Measurements from ENCODE around the gene TST.
A peak's percentile ranks its signal among the peaks of the same experiment; 100 is the strongest.

The TST gene

GRCh38 chr22:36986242-36986821, 32.9 kb downstream of the TST start:
- H3K4me1 ChIP-seq (ENCODE audit: control insufficient read depth, low read depth, low read length): no peaks in the 10 kb centered on the region
- H3K27ac ChIP-seq (ENCODE audit: low read length): no peak overlapping the region
- peaks cover 5% of the 10 kb centered on the region for H3K9me3 ChIP-seq (ENCODE audit: control insufficient read depth, low read depth, low read length)
- no peaks in the 10 kb centered on the region for H3K36me3 ChIP-seq (ENCODE audit: control insufficient read depth, low read depth, low read length)
- no peak overlapping the region for H3K4me3 ChIP-seq (ENCODE audit: low read length)
- no peak overlapping the region for H3K9ac ChIP-seq (ENCODE audit: low read length)
- no peaks in the 10 kb centered on the region for H3K27me3 ChIP-seq (ENCODE audit: control insufficient read depth, insufficient read depth, low read length)

GRCh38 chr22:36985211-36985889, 33.9 kb downstream of the TST start:
- peaks cover 5% of the 10 kb centered on the region for H3K9me3 ChIP-seq (ENCODE audit: control insufficient read depth, low read depth, low read length)
- H3K27ac ChIP-seq (ENCODE audit: low read length): no peak overlapping the region
- no peaks in the 10 kb centered on the region for H3K27me3 ChIP-seq (ENCODE audit: control insufficient read depth, insufficient read depth, low read length)
- H3K9ac ChIP-seq (ENCODE audit: low read length): no peak overlapping the region
- H3K4me3 ChIP-seq (ENCODE audit: low read length): no peak overlapping the region
- no peaks in the 10 kb centered on the region for H3K4me1 ChIP-seq (ENCODE audit: control insufficient read depth, low read depth, low read length)
- H3K36me3 ChIP-seq (ENCODE audit: control insufficient read depth, low read depth, low read length): no peaks in the 10 kb centered on the region

GRCh38 chr22:36982136-36982535, 37.1 kb downstream of the TST start:
- Histone ChIP-seq H3K27me3 (ENCODE audit: control insufficient read depth, insufficient read depth, low read length) (no peaks in the 10 kb centered on the region), H3K4me1 (ENCODE audit: control insufficient read depth, low read depth, low read length) (peaks cover 4% of the 10 kb centered on the region), H3K4me3 (ENCODE audit: low read length) (no peak overlapping the region), H3K36me3 (ENCODE audit: control insufficient read depth, low read depth, low read length) (no peaks in the 10 kb centered on the region), H3K27ac (ENCODE audit: low read length) (no peak overlapping the region), H3K9ac (ENCODE audit: low read length) (no peak overlapping the region), H3K9me3 (ENCODE audit: control insufficient read depth, low read depth, low read length) (peaks cover 5% of the 10 kb centered on the region)

GRCh38 chr22:36981247-36981775, 37.9 kb downstream of the TST start:
- H3K4me3 ChIP-seq (ENCODE audit: low read length): no peak overlapping the region

GRCh38 chr22:36979016-36979910, 40.0 kb downstream of the TST start:
- Histone ChIP-seq H3K4me3 (ENCODE audit: low read length) (no peak overlapping the region), H3K4me1 (ENCODE audit: control insufficient read depth, low read depth, low read length) (peaks cover 4% of the 10 kb centered on the region), H3K27me3 (ENCODE audit: control insufficient read depth, insufficient read depth, low read length) (no peaks in the 10 kb centered on the region), H3K9me3 (ENCODE audit: control insufficient read depth, low read depth, low read length) (no peaks in the 10 kb centered on the region), H3K9ac (ENCODE audit: low read length) (no peak overlapping the region), H3K36me3 (ENCODE audit: control insufficient read depth, low read depth, low read length) (no peaks in the 10 kb centered on the region), H3K27ac (ENCODE audit: low read length) (no peak overlapping the region)

More at GRCh38 chr22:36981247-36981775, 37.9 kb downstream of the TST start:
- peaks cover 4% of the 10 kb centered on the region for H3K4me1 ChIP-seq (ENCODE audit: control insufficient read depth, low read depth, low read length)
- H3K27ac ChIP-seq (ENCODE audit: low read length): no peak overlapping the region
- H3K9ac ChIP-seq (ENCODE audit: low read length): no peak overlapping the region
- H3K9me3 ChIP-seq (ENCODE audit: control insufficient read depth, low read depth, low read length): peaks cover 5% of the 10 kb centered on the region
- H3K27me3 ChIP-seq (ENCODE audit: control insufficient read depth, insufficient read depth, low read length): no peaks in the 10 kb centered on the region
- no peaks in the 10 kb centered on the region for H3K36me3 ChIP-seq (ENCODE audit: control insufficient read depth, low read depth, low read length)

GRCh38 chr22:36977947-36978660, 41.1 kb downstream of the TST start:
- peak overlapping the region; percentile 25 for H3K9ac ChIP-seq (ENCODE audit: low read length)
- peaks cover 4% of the 10 kb centered on the region for H3K4me1 ChIP-seq (ENCODE audit: control insufficient read depth, low read depth, low read length)
- H3K9me3 ChIP-seq (ENCODE audit: control insufficient read depth, low read depth, low read length): no peaks in the 10 kb centered on the region
- H3K4me3 ChIP-seq (ENCODE audit: low read length): peak overlapping the region; percentile 61
- no peak overlapping the region for H3K27ac ChIP-seq (ENCODE audit: low read length)
- H3K27me3 ChIP-seq (ENCODE audit: control insufficient read depth, insufficient read depth, low read length): no peaks in the 10 kb centered on the region
- H3K36me3 ChIP-seq (ENCODE audit: control insufficient read depth, low read depth, low read length): no peaks in the 10 kb centered on the region

- Histone ChIP-seq H3K9me3 (ENCODE audit: control insufficient read depth, low read depth, low read length) (no peaks in the 10 kb centered on the region), H3K27ac (ENCODE audit: low read length) (no peak overlapping the region), H3K36me3 (ENCODE audit: control insufficient read depth, low read depth, low read length) (no peaks in the 10 kb centered on the region), H3K27me3 (ENCODE audit: control insufficient read depth, insufficient read depth, low read length) (no peaks in the 10 kb centered on the region), H3K4me3 (ENCODE audit: low read length) (peak overlapping the region; percentile 61), H3K4me1 (ENCODE audit: control insufficient read depth, low read depth, low read length) (peaks cover 4% of the 10 kb centered on the region), H3K9ac (ENCODE audit: low read length) (peak overlapping the region; percentile 25)
These were observed 41.8 kb downstream of the TST start for GRCh38 chr22:36977401-36977861.

GRCh38 chr22:36976606-36977005, 42.6 kb downstream of the TST start:
- Histone ChIP-seq H3K27me3 (ENCODE audit: control insufficient read depth, insufficient read depth, low read length) (no peaks in the 10 kb centered on the region), H3K9me3 (ENCODE audit: control insufficient read depth, low read depth, low read length) (no peaks in the 10 kb centered on the region), H3K4me1 (ENCODE audit: control insufficient read depth, low read depth, low read length) (peaks cover 4% of the 10 kb centered on the region), H3K4me3 (ENCODE audit: low read length) (no peak overlapping the region), H3K9ac (ENCODE audit: low read length) (no peak overlapping the region), H3K36me3 (ENCODE audit: control insufficient read depth, low read depth, low read length) (no peaks in the 10 kb centered on the region), H3K27ac (ENCODE audit: low read length) (no peak overlapping the region)

GRCh38 chr22:36971341-36972125, 47.7 kb downstream of the TST start:
- H3K27me3 ChIP-seq (ENCODE audit: control insufficient read depth, insufficient read depth, low read length): no peaks in the 10 kb centered on the region
- H3K36me3 ChIP-seq (ENCODE audit: control insufficient read depth, low read depth, low read length): no peaks in the 10 kb centered on the region
- H3K4me1 ChIP-seq (ENCODE audit: control insufficient read depth, low read depth, low read length): no peaks in the 10 kb centered on the region

GRCh38 chr22:36968249-36968964, 50.8 kb downstream of the TST start:
- Histone ChIP-seq H3K9ac (ENCODE audit: low read length) (no peak overlapping the region), H3K4me1 (ENCODE audit: control insufficient read depth, low read depth, low read length) (no peaks in the 10 kb centered on the region), H3K27me3 (ENCODE audit: control insufficient read depth, insufficient read depth, low read length) (no peaks in the 10 kb centered on the region), H3K9me3 (ENCODE audit: control insufficient read depth, low read depth, low read length) (no peaks in the 10 kb centered on the region), H3K27ac (ENCODE audit: low read length) (no peak overlapping the region), H3K4me3 (ENCODE audit: low read length) (no peak overlapping the region), H3K36me3 (ENCODE audit: control insufficient read depth, low read depth, low read length) (no peaks in the 10 kb centered on the region)

More at GRCh38 chr22:36971341-36972125, 47.7 kb downstream of the TST start:
- Histone ChIP-seq H3K4me3 (ENCODE audit: low read length) (no peak overlapping the region), H3K9me3 (ENCODE audit: control insufficient read depth, low read depth, low read length) (no peaks in the 10 kb centered on the region), H3K27ac (ENCODE audit: low read length) (no peak overlapping the region), H3K9ac (ENCODE audit: low read length) (no peak overlapping the region)
